Erythroblast (primary cell): ENCODE results near the gene F8.
A peak's percentile ranks its signal among the peaks of the same experiment; 100 is the strongest.
"Not testable (repeated sequence)": the region's sequence is repeated elsewhere in the genome, so short reads cannot be mapped to it uniquely, and the experiment has no call there.

Experiments
- DNase-seq, 2 experiments: peaks; one replicate each; lab custom pipeline; 2025; lab: John Stamatoyannopoulos, UW
- GATA1 ChIP-seq: IDR thresholded peaks from 2 replicates; pipeline ENCODE4 v1.6.1; 2011; ENCODE audit warnings: low read depth, mild to moderate bottlenecking, control low read depth, low read length, moderate library complexity
- POLR2A ChIP-seq: IDR thresholded peaks from 2 replicates; pipeline ENCODE4 v1.6.1; 2011; ENCODE audit warnings: mild to moderate bottlenecking, low read length

Gene F8

GRCh38 chrX:154833746-154834274 lies 188.7 kb downstream of the F8 start:
- TF ChIP-seq GATA1, result no peak
- no peak for TF ChIP-seq POLR2A
- DNase-seq, result no peak

GRCh38 chrX:154829926-154830442 lies 192.5 kb downstream of the F8 start:
- TF ChIP-seq POLR2A (no peak), GATA1 (no peak)
- DNase-seq, result no peak

- no peak for TF ChIP-seq POLR2A
- TF ChIP-seq GATA1, result no peak
Observed at GRCh38 chrX:154829134-154829533, 193.4 kb downstream of the F8 start.

GRCh38 chrX:154828016-154828408 lies 194.5 kb downstream of the F8 start:
- no peak for DNase-seq
- TF ChIP-seq GATA1 (no peak), POLR2A (no peak)

More at GRCh38 chrX:154829134-154829533, 193.4 kb downstream of the F8 start:
- no peak for DNase-seq

GRCh38 chrX:154827194-154828015 lies 195.1 kb downstream of the F8 start:
- DNase-seq, result no peak
- TF ChIP-seq POLR2A (no peak), GATA1 (no peak)

- DNase-seq, result not testable (repeated sequence)
Observed at GRCh38 chrX:154825586-154825985, 196.9 kb downstream of the F8 start.

- no peak for DNase-seq
- TF ChIP-seq POLR2A (no peak), GATA1 (no peak)
Observed at GRCh38 chrX:154824638-154825037, 197.9 kb downstream of the F8 start.

GRCh38 chrX:154822029-154822428 lies 200.5 kb downstream of the F8 start:
- TF ChIP-seq POLR2A (no peak), GATA1 (no peak)
- no peak for DNase-seq

GRCh38 chrX:154821523-154821922 lies 201.0 kb downstream of the F8 start:
- TF ChIP-seq POLR2A (no peak), GATA1 (no peak)
- no peak for DNase-seq

- no peak for DNase-seq
- no peak for TF ChIP-seq POLR2A
- no peak for TF ChIP-seq GATA1
Observed at GRCh38 chrX:154819771-154820341, 202.7 kb downstream of the F8 start.

- peak; percentile 56 to 59 for DNase-seq
- TF ChIP-seq POLR2A, result no peak
- no peak for TF ChIP-seq GATA1
Observed at GRCh38 chrX:154818916-154819770, 203.4 kb downstream of the F8 start.

- DNase-seq, result not testable (repeated sequence)
Observed at GRCh38 chrX:154817048-154817618, 205.4 kb downstream of the F8 start.

GRCh38 chrX:154816326-154816898 lies 206.1 kb downstream of the F8 start:
- not testable (repeated sequence) for DNase-seq
